Stimulated activated CD8-positive, alpha-beta memory T cell treated with anti-CD3 and anti-CD28 coated beads, Interleukin-7, amount 100 ng/mL, for 24 hours (primary cell): Measurements from ENCODE around the gene IRF2BP1.

Experiments
- DNase-seq: peaks from one replicate; pipeline ENCODE4 v3.0.0-alpha.2; 2020; ENCODE audit warnings: low read depth

IRF2BP1 gene

GRCh38 chr19:45860359-45861259 is 25.3 kb downstream of the IRF2BP1 start:
- no peak for DNase-seq

DNA sequence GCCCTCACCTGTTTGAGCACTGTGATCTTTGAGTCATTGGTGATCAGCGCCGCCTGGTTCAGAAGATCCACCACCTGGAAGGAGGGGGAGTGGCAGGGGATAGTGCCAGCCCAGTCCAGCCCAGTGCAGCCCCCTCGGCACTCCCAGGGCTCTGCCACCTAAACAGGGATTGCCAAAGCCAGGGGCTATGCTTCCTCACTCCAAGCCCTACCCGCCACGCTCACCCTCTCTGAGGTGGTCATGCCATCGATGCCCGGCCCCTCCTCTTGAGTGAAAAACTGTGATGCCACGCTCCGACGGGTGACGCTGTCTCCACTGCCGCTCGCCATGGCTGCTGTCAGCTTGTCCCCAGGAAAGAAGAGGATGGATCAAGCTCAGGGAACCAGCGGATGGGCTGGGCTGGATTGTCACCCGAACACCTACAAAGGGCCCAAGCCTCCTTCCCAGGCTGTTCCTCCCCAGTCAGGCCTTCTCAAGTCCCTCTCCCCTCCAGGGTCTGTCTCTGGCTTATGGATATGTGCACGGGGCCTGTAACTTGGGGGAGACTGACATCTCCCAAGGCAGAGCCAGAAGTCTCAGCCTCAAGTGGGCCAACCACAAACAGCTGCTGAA is 31.7 kb downstream of the IRF2BP1 start:
- DNase-seq = no peak

DNA sequence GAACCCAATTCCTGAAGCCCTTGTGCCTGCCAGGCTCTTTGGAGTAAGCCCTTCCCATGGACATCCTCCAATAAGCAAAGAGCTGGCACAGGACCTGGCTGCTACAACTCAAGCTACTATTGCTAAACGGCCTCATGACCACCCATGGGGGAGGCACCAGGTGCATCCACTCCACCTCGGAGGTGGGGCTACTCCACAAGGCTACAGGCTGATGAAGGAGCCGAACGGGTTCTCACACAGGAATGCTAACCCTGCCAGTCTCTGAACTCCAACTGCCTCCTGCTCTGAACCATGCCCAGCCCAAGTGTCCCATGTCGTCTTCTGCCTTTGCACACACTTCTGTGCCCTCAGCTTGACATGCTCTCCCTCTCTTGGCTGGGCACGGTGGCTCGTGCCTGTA is 33.0 kb downstream of the IRF2BP1 start:
- DNase-seq = no peak

DNA sequence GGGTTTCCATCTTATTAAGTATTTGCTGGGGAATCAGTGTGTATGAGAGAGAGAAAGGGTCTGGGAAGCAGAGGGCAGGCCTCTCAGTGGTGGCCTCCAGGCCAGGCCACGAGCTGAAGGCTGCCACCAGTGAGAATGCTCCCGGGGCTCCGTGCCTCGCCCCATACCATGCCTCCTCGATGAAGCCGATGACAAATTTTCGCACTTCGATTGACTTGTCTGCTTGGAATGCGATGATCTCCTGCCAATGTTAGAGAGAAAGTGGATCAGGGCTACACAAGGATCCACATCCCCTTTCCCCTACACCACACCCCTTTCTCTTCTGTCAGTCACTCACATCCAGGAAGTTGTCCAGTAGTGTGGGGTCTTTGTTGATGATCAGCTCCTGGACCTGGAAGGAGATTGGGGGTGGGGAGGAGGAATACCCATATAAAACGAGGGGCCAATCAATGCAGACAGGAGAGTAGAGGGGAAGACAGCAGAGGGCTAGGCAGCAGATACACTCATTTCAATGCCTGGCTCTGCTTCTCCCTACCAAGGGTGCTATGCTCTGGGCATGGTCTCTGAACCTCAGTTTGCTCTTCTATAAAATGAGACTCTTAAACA is 33.7 kb downstream of the IRF2BP1 start:
- DNase-seq = no peak

DNA sequence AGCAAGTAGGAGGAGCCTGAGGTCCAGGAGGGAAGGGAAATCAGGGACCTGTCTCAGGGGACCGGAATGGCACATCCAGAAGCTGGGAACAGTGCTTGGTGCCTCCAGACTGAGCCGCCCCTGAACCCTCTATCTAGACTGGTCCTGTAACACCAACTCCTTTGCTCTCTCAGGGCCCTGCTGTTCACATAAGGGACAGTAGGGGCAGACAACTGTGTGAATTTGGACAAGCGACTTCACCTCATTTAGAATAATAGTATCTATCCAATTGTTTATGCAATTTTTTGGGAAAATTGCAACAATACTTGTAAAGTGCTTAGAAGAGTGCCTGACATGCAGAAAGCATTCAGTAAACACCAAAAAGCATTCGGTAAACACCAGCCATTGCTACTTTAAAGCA is 37.0 kb downstream of the IRF2BP1 start:
- DNase-seq = no peak

GRCh38 chr19:45847663-45848062 is 38.3 kb downstream of the IRF2BP1 start:
- DNase-seq = no peak

DNA sequence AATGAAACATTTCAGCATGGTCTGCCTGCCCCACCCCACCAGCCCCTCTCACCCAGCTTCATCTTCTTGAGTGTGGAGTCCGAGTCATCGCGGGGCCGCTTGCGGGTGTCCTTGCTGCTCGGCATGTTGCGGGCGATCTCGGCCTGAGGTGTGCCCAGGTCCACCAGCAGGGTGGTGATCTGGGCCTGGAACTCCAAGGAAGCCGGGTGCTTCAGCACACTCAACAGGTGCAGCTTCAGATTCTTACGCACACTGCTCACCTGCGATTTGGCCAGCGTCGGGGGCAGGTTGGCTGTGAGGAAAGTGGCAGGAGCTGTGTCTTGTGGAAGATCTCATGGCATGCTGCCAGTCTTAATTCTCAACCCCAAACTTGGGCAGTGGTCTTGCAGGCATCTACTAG is 43.7 kb downstream of the IRF2BP1 start:
- no peak for DNase-seq

GRCh38 chr19:45834970-45835369 is 51.0 kb downstream of the IRF2BP1 start:
- no peak for DNase-seq
